ENCODE measurements around the gene TUBGCP6. TPM values are rescaled to one million over a fixed set of nuclear protein-coding genes. Genes with fewer than 3 reads are reported as not detected.

Gene TUBGCP6
- total and polyA plus RNA-seq, 2 donors (not counting 3 experiments of a cell fraction or from before 2014, with no cell fraction given): 33.1 to 45.3 TPM

DNA sequence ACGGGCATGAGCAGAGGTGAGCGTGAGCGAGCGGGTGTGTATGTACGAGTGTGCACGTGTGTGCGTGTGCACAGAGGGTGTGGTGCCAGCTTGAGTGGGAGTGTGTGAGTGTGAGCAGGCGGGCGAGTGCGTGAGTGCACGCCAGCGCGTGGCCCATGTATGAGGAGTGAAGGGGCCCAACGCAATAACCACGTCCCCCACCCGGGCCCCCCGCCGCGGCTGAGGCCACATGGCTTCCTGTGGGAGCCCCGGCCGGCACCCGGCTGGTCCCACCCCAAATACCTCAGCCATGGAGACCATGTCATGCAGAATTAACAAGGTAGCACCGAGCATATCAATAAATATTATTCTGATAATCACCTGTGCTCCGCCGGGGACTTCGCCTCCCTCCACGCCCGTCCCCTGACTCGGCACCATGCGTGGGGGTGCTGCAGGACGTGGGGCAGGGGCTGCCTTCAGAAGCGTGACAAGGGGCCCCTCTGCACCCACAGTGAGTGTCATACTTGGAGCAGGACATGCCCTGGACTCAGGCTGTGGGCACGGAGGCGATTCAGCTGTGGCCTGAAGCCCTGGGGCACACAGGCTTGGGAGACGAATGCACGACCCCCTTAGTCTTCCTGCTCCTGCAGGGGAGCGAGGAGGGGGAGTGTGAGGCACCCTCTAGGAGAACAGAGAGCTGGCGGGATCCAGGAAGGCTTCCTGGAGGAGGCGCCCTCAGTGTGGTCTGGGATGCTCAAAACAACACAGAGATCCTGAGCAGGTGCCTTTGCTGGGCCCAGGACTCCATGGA is 64.7 kb downstream of the TUBGCP6 start:
- CTCF ChIA-PET: no interaction called here
- Histone ChIP-seq H3K4me1 (ENCODE audit: control insufficient read depth, extremely low read depth, insufficient read depth, low read length) (peaks cover 11% of the 10 kb centered on the region), H3K4me2 (ENCODE audit: insufficient read depth, low read length) (no peak overlapping the region), H4K20me1 (replicated peaks; ENCODE audit: control insufficient read depth, extremely low read depth, insufficient read depth, low read length) (no peaks in the 10 kb centered on the region), H3K36me3 (ENCODE audit: control insufficient read depth in 2 of 2, extremely low read depth in 1 of 2, insufficient read depth in 2 of 2, low read length in 2 of 2) (no peaks in the 10 kb centered on the region), H3K27ac (ENCODE audit: insufficient read depth, low read depth, low read length) (no peak overlapping the region), H3K9me3 (replicated peaks; ENCODE audit: control insufficient read depth, insufficient read depth, low read length) (no peaks in the 10 kb centered on the region), H3K4me3 (replicated peaks in 1 of 3; ENCODE audit: insufficient read depth in 1 of 3, low read depth in 1 of 3, low read length in 3 of 3) (no peak overlapping the region), H3K9ac (replicated peaks; ENCODE audit: extremely low read depth, insufficient read depth, low read length) (no peak overlapping the region), H3K27me3 (ENCODE audit: control insufficient read depth in 2 of 2, insufficient read depth in 2 of 2, low read length in 2 of 2) (no peaks in the 10 kb centered on the region), H3K9me1 (replicated peaks; ENCODE audit: control insufficient read depth, extremely low read depth, insufficient read depth, low read length) (no peaks in the 10 kb centered on the region), H3K79me2 (ENCODE audit: control insufficient read depth, insufficient read depth, low read length) (no peaks in the 10 kb centered on the region), H2AFZ (ENCODE audit: low read depth, low read length) (no peak overlapping the region)
- TF ChIP-seq, protein P1, sequence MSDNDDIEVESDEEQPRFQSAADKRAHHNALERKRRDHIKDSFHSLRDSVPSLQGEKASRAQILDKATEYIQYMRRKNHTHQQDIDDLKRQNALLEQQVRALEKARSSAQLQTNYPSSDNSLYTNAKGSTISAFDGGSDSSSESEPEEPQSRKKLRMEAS (IDR thresholded peaks at IDR 0.05; ENCODE audit: insufficient read depth, insufficient read length): no peak
- no peak for TF ChIP-seq EZH2 (IDR thresholded peaks at IDR 0.05; ENCODE audit: borderline replicate concordance, low read depth, low read length, severe bottlenecking)
- no peak for TF ChIP-seq POLR2AphosphoS5 (IDR thresholded peaks at IDR 0.05; ENCODE audit: insufficient read depth, low read depth, low read length)
- no peak for TF ChIP-seq GATA2 (IDR thresholded peaks at IDR 0.05; ENCODE audit: insufficient read depth, insufficient read length, low read depth, low read length)
- no peak for TF ChIP-seq MYC (IDR thresholded peaks at IDR 0.05; ENCODE audit: low read depth, low read length)
- TF ChIP-seq JUN (IDR thresholded peaks at IDR 0.05; ENCODE audit: borderline replicate concordance, insufficient read depth, insufficient read length, low read depth): no peak
- TF ChIP-seq, protein P2, sequence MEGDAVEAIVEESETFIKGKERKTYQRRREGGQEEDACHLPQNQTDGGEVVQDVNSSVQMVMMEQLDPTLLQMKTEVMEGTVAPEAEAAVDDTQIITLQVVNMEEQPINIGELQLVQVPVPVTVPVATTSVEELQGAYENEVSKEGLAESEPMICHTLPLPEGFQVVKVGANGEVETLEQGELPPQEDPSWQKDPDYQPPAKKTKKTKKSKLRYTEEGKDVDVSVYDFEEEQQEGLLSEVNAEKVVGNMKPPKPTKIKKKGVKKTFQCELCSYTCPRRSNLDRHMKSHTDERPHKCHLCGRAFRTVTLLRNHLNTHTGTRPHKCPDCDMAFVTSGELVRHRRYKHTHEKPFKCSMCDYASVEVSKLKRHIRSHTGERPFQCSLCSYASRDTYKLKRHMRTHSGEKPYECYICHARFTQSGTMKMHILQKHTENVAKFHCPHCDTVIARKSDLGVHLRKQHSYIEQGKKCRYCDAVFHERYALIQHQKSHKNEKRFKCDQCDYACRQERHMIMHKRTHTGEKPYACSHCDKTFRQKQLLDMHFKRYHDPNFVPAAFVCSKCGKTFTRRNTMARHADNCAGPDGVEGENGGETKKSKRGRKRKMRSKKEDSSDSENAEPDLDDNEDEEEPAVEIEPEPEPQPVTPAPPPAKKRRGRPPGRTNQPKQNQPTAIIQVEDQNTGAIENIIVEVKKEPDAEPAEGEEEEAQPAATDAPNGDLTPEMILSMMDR (IDR thresholded peaks at IDR 0.05; ENCODE audit: extremely low read depth in 1 of 2, insufficient read depth in 1 of 2, low read depth in 1 of 2, low read length in 2 of 2): no peak
- TF ChIP-seq FOS (IDR thresholded peaks at IDR 0.05; ENCODE audit: borderline replicate concordance, insufficient read depth, low read length): no peak
- no peak for TF ChIP-seq POLR2A (IDR thresholded peaks at IDR 0.05; ENCODE audit: low read depth, low read length)
- BruUV-seq (replicated peaks): no TSS peak
- dilution Hi-C loops (cut with MboI; ENCODE audit: extremely low pct_ligation_motif_present, low sequenced_read_pairs) (no loop called here), intact Hi-C loops (cut with micrococcal nuclease) (no loop called here)
- no peak for DNase-seq (ENCODE audit: low read depth, low spot score)
- no peak for FAIRE-seq
- POLR2A ChIA-PET: no interaction called here

All from endothelial cell of umbilical vein (primary cell).